ENCODE measurements around the gene PAPSS1.
"Not testable (repeated sequence)": the region's sequence is repeated elsewhere in the genome, so short reads cannot be mapped to it uniquely, and the experiment has no call there.

PAPSS1 gene

GRCh38 chr4:107689912-107690587 is 30.0 kb downstream of the PAPSS1 start:
- no peak for DNase-seq (ENCODE audit: low read depth)

DNA sequence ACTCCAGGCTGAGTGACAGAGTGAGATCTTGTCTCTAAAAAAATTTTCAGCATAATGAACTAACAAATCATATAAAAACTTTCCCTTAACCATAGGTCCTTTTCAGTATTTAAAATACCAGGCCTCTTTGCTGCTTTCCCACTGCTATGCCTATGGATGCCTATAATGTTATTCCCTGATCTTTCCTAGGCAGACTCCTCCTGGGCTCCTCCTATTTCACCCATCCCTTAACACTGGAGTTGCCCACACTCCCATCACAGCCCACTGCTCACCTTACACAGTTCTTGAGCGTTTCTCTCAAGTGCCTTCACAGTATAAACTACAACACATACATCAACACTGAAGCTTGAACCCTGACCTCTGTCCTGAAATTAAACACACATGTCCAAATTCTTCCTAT is 31.6 kb downstream of the PAPSS1 start:
- no peak for DNase-seq (ENCODE audit: low read depth)

GRCh38 chr4:107685740-107686139 is 34.3 kb downstream of the PAPSS1 start:
- no peak for DNase-seq (ENCODE audit: low read depth)

DNA sequence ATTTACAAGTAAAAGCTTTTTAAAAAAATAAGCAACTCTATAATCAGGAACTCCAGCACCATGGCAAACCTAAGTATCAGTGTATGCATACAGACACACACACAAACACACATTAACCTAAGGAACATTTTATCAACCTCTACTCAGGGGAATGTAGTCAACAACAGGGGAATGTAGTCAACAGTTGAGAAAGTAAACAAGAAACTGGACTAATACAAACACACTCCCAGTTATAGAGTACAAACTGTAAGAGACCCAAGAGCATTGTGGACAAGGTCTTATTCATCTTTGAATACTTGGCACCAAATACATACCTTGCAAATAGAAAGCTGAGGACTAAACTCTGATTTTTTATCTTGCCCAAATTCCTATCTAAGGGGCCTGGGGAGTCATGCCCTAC is 36.2 kb downstream of the PAPSS1 start:
- no peak for DNase-seq (ENCODE audit: low read depth)

DNA sequence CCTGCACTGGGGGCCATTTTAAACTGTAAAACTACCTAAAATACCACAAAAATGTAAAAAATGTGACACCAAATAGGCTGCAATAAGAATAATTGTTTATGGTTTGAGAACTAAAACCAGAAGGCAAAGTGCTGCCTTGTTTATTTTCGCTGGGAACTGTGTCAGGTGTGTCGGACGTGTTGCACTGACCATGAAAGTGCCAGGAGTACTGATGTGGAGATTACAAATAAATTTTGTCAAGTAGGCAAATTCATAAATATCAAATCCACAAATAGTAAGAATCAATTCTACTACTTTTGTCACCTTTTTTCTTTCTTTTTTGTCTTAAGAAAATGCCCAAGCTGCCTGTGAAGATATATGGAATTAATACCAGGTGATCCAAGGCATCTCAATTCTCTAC is 37.7 kb downstream of the PAPSS1 start:
- DNase-seq (ENCODE audit: low read depth): no peak

- no peak for DNase-seq (ENCODE audit: low read depth)
Measured at GRCh38 chr4:107669068-107669467, 51.0 kb downstream of the PAPSS1 start.

- DNase-seq (ENCODE audit: low read depth): no peak
Measured at GRCh38 chr4:107666134-107666533, 53.9 kb downstream of the PAPSS1 start.

DNA sequence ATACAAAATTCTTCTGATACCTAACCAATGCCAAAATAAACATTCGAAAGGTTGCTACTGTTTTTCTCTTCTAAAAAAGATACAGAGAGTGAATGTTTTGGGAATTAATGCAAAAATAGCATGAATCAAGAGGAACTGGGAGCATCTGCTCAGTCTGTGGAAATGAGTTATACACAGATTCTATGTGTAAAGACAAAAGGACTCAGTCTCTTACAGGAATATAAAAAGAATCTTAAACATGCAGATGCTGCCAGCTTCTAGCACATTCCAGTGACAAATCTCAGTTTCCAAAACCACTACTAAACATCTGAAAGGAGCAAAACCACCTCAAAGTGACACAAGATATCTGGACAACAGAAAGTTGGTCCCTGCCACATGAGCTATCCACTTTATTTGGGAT is 55.0 kb downstream of the PAPSS1 start:
- DNase-seq (ENCODE audit: low read depth): no peak

DNA sequence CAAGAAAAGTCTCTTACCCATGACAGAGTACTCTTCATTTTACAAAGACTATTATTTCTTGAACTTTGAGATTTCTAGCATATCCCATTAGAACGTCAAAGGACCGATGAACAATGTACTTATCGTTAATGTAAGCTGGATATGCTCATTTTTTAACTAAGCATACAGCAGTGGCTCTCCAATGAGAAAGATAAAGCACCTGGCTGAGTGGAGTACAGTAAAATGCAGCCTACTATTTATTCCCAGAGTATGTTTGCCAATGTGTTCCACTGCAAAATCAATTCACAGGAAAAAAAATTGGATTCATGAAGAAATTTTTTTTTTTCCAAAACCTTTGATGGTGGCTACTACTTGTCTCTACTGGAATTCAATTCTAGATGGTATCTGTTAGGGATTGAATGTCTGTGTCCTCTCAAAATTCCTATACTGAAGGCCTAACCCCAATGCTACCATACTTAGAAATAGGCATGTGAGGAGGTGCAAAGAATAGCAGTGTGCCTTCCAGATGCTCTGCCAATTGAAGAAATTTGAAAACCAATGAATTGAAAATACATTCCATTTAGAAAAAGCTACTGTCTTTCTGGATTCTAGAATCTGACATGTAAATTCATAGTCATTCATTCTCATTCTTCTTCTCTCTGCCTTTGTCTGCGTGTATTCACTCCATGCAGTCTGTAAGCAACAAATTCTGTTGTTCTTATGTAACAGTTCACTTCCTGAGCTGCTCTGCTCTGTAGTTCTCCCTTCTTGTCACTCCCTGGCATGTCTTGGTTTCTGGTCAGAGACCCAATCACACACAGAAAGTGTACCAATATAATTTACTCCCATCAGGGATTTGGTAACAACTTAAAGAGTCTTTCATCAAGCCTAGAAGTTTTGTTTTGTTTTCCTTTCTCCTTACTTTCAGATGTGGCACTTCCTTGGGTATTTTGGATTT is 61.4 kb downstream of the PAPSS1 start:
- no peak for DNase-seq (ENCODE audit: low read depth)

DNA sequence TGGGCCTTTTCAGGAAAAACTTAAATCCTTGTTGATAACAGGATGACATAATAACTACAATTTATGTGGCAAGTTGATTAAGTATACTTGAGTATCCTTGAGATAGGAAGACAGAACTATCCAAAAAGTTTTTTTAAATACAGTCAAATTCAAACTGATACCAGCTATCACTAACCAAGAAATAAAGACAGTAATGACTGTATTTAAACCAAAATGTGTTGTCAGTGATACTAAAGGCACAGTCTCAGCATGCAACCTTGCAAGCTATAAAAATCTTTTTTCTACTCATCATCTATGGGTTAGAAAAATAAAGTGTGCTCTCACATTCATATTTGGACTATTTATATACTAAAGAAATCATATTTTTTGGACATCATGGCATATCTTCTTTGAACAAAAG is 64.7 kb downstream of the PAPSS1 start:
- no peak for DNase-seq (ENCODE audit: low read depth)

DNA sequence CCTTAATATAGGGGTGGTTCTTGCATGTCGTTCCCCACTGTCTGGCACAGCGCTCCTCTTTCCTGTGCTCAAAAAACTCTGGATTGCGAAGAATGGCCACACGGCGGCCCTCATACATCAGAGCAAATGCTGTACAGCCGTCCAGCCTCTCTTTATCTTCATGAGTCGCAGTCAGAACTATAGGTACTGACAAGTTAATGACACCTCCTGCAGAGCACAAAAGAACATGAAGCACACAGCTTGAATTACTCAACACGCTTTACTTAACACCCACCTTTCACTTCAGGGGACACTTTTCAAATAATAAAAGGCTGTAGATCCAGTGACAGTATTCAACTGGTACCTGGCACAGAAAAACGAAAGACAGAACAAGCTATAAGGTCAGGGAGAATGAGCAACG is 65.3 kb downstream of the PAPSS1 start:
- DNase-seq (ENCODE audit: low read depth): no peak

- DNase-seq (ENCODE audit: low read depth): not testable (repeated sequence)
Measured at GRCh38 chr4:107651408-107651807, 68.6 kb downstream of the PAPSS1 start.

- no peak for DNase-seq (ENCODE audit: low read depth)
Measured at GRCh38 chr4:107650251-107650650, 69.8 kb downstream of the PAPSS1 start.

GRCh38 chr4:107648178-107648991 is 71.6 kb downstream of the PAPSS1 start:
- DNase-seq (ENCODE audit: low read depth): no peak

DNA sequence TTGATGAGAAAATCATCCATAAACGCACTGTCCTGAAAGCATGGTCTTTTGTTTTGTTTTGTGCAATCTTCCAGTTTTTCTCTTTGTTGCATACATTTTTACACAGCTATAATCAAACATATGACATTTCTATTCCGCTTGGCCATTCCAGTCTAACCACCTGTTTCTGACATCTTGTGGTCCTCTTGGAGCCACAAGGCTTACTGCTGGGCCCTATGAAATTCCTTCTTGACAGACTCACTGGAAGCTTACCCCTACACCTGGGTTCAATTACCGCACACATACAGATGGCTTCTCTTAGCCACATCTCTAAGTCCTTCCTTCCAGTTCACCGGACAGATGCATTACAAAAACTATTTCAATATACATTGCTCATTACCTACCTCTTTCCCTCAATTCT is 72.4 kb downstream of the PAPSS1 start:
- no peak for DNase-seq (ENCODE audit: low read depth)

- DNase-seq (ENCODE audit: low read depth): no peak
Measured at GRCh38 chr4:107645604-107646003, 74.4 kb downstream of the PAPSS1 start.

DNA sequence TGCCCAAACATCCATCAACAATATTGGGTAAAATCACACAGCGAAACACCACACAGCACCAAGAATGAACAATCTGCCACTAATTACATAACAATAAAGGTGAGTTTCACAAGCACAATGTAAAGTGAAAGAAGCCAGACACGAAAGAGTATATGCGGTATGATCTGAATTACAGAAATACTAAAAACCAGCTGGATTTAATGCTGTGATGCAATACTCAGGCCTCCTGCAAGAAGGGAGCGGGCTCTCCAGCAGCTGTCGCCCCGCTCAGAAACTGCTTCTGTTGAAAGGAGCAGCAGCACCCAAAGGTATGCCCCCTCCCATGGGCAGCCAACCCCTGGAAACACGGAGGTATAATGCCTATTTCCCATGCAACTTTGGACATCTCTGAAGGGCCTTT is 77.0 kb downstream of the PAPSS1 start:
- DNase-seq (ENCODE audit: low read depth): no peak

DNA sequence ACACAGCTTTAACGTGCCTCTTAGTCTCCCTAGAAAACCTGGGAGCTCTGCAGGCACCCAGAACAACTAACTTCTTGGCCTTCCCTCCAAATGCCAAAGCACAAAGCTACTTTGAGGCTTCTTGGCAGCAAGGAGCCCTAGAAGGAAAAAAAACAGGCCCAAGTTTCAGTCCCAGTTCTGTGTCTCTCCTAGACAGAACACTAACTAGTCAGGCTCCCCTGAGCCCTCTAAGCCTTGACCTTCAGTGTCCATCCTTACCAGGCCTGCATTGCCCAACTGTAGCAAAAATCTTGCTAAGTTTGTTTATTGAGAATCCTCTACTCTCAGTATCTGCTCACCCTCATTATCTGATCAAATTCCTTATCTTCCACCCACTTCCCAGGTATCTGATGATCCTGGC is 79.2 kb downstream of the PAPSS1 start:
- DNase-seq (ENCODE audit: low read depth): no peak

GRCh38 chr4:107640197-107640596 is 79.8 kb downstream of the PAPSS1 start:
- no peak for DNase-seq (ENCODE audit: low read depth)

DNA sequence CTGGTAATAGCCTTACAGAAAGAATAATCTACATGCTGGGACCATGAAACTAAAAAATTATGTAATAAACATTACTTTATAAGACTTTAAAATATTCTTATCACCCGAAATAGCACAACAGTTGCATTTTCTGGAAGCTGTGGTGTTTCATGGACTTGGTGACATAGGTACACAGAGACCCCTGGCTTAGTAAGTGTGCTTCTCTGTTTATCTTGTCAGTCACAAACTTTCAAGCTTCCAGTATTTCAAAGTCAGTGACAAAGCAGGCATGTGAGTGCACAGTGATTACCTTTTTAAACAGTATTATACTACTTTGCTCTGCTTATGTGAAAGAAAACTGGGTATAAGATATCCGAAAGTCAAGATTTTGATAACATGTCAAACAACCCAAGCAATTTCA is 84.3 kb downstream of the PAPSS1 start:
- DNase-seq (ENCODE audit: low read depth): no peak

DNA sequence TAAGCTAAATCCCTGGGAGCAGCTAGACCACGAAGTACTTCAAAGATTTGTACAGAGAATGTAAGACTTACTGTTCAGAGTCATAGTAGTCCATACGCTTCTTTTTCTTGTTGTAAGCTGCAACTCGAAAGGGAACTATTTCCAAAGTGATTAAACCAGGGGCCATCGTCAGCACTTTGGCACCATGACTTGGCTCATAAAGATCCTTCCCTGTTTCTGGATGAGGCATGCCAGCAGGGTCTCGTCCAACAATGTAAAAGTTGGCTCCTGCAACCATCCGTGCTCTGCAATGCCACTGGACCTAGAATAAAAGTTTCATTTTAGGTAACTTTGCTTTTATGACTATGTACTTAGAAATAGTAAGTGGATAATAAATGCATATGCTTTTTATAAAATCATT is 88.5 kb downstream of the PAPSS1 start:
- no peak for DNase-seq (ENCODE audit: low read depth)

DNA sequence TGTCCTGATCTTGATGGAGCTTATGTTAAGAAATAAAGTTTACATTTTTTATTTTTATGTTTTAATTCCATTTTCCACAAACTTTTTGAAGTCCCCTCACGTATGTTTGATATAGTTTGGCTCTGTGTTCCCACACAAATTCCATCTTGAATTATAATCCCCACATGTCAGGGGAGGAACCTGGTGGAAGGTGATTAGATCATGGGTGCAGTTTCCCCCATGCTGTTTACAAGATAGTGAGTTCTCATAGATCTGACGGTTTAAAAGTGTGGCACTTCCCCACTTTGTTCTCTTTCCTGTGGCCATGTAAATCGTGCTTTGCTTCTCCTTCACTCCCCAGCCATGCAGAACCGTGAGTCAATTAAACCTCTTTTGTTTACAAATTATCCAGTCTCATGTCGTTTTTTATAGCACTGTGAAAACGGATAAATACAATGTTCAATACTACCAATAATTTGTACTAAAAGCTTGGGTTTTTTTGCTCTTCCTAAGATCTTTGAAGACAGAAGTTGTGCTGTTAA is 89.8 kb downstream of the PAPSS1 start:
- DNase-seq (ENCODE audit: low read depth): no peak

Measured in stimulated activated CD8-positive, alpha-beta memory T cell treated with anti-CD3 and anti-CD28 coated beads, Interleukin-12 subunit alpha, Interleukin-12 subunit beta, amount 100 ng/mL, for 1 hour (primary cell).